ENCODE results near the gene CDKL5. TPM values are rescaled to one million over a fixed set of nuclear protein-coding genes. Genes with fewer than 3 reads are reported as not detected.

The CDKL5 gene
- total and polyA plus RNA-seq, 12 donors = 1.1 to 12.6 (median 10.0) TPM

GRCh38 chrX:18440835-18441234 is 15.4 kb downstream of the CDKL5 start:
- Histone ChIP-seq H3K4me3 (no peak overlapping the region), H3K36me3 (no peaks in the 10 kb centered on the region), H3K27ac (no peak overlapping the region), H3K4me1 (no peaks in the 10 kb centered on the region), H3K27me3 (no peaks in the 10 kb centered on the region), H3K9me3 (no peaks in the 10 kb centered on the region)
- TF ChIP-seq CTCF (IDR thresholded peaks at IDR 0.05) = no peak
- intact Hi-C loops (cut with DNase I) = no loop called here
- ATAC-seq = no peak
- WGBS, 2 donors = 97 to 100% methylated on average over 4 of the region's 4 CpGs
- no peak for DNase-seq

- Histone ChIP-seq H3K4me1 (no peaks in the 10 kb centered on the region), H3K27me3 (no peaks in the 10 kb centered on the region), H3K4me3 (no peak overlapping the region), H3K36me3 (no peaks in the 10 kb centered on the region), H3K27ac (no peak overlapping the region), H3K9me3 (no peaks in the 10 kb centered on the region)
- DNase-seq = no peak
- ATAC-seq = no peak
- intact Hi-C loops (cut with DNase I) = no loop called here
- TF ChIP-seq CTCF (IDR thresholded peaks at IDR 0.05) = no peak
- WGBS, 2 donors = 90 to 94% methylated on average over 3 of the region's 3 CpGs
Observed at GRCh38 chrX:18441780-18442367, 16.5 kb downstream of the CDKL5 start.

GRCh38 chrX:18448416-18448815 is 23.0 kb downstream of the CDKL5 start:
- no peak for TF ChIP-seq CTCF (IDR thresholded peaks at IDR 0.05)
- Histone ChIP-seq H3K9me3 (no peaks in the 10 kb centered on the region), H3K4me1 (no peaks in the 10 kb centered on the region), H3K36me3 (no peaks in the 10 kb centered on the region), H3K4me3 (no peak overlapping the region), H3K27me3 (no peaks in the 10 kb centered on the region), H3K27ac (no peak overlapping the region)
- intact Hi-C loops (cut with DNase I) = no loop called here
- DNase-seq (no peak), ATAC-seq (no peak)
- 94 to 100% methylated on average over 3 of the region's 3 CpGs for WGBS, 2 donors

- WGBS, 2 donors = 91 to 94% methylated on average over 4 of the region's 4 CpGs
- no peaks in the 10 kb centered on the region for H3K36me3 ChIP-seq
- no peak for ATAC-seq
Observed at GRCh38 chrX:18449236-18449635, 23.8 kb downstream of the CDKL5 start.

More at GRCh38 chrX:18449236-18449635, 23.8 kb downstream of the CDKL5 start:
- intact Hi-C loops (cut with DNase I) = no loop called here
- H3K27me3 ChIP-seq = no peaks in the 10 kb centered on the region
- H3K27ac ChIP-seq = no peak overlapping the region
- H3K9me3 ChIP-seq = no peaks in the 10 kb centered on the region
- TF ChIP-seq CTCF (IDR thresholded peaks at IDR 0.05) = no peak
- no peak for DNase-seq
- H3K4me3 ChIP-seq = no peak overlapping the region
- no peaks in the 10 kb centered on the region for H3K4me1 ChIP-seq

Measured in heart right ventricle (tissue), 16 donors.